ENCODE data around the gene NCAM2.

GRCh38 chr21:21290751-21291150, 292.5 kb downstream of the NCAM2 start:
- TF ChIP-seq CTCF (IDR thresholded peaks at IDR 0.05): no peak
- TF ChIP-seq EZH2phosphoT487 (IDR thresholded peaks at IDR 0.05): no peak

Data from neural progenitor cell (in vitro differentiated cells).